ENCODE measurements around the gene CAMK2D.
A peak's percentile ranks its signal among the peaks of the same experiment; 100 is the strongest.

CAMK2D gene

GRCh38 chr4:113513382-113513781 is 248.2 kb downstream of the CAMK2D start:
- Mint-ChIP-seq H3K9me3 (no peaks in the 10 kb centered on the region), H3K27me3 (no peaks in the 10 kb centered on the region), H3K4me1 (no peaks in the 10 kb centered on the region), H3K36me3 (peaks cover 29% of the 10 kb centered on the region), H3K4me3 (no peak overlapping the region), H3K27ac (no peak overlapping the region)
- CTCF ChIA-PET: no interaction called here
- DNase-seq: no peak

GRCh38 chr4:113512880-113513279 is 248.7 kb downstream of the CAMK2D start:
- Mint-ChIP-seq H3K4me3 (no peak overlapping the region), H3K27ac (no peak overlapping the region), H3K36me3 (peaks cover 33% of the 10 kb centered on the region), H3K27me3 (no peaks in the 10 kb centered on the region), H3K9me3 (no peaks in the 10 kb centered on the region), H3K4me1 (no peaks in the 10 kb centered on the region)
- CTCF ChIA-PET: no interaction called here
- DNase-seq: no peak

- Mint-ChIP-seq H3K4me1 (no peaks in the 10 kb centered on the region), H3K9me3 (no peaks in the 10 kb centered on the region), H3K36me3 (peaks cover 34% of the 10 kb centered on the region), H3K27ac (peak overlapping the region; percentile 26), H3K4me3 (no peak overlapping the region), H3K27me3 (no peaks in the 10 kb centered on the region)
- CTCF ChIA-PET: no interaction called here
- no peak for DNase-seq
Observed at GRCh38 chr4:113511944-113512343, 249.6 kb downstream of the CAMK2D start.

GRCh38 chr4:113509851-113510250 is 251.7 kb downstream of the CAMK2D start:
- Mint-ChIP-seq H3K9me3 (no peaks in the 10 kb centered on the region), H3K36me3 (peaks cover 40% of the 10 kb centered on the region), H3K4me3 (no peak overlapping the region), H3K27me3 (no peaks in the 10 kb centered on the region), H3K27ac (no peak overlapping the region), H3K4me1 (no peaks in the 10 kb centered on the region)
- no peak for DNase-seq
- CTCF ChIA-PET: no interaction called here

- Mint-ChIP-seq H3K4me3 (no peak overlapping the region), H3K27me3 (no peaks in the 10 kb centered on the region), H3K9me3 (no peaks in the 10 kb centered on the region), H3K4me1 (no peaks in the 10 kb centered on the region), H3K36me3 (peaks cover 30% of the 10 kb centered on the region), H3K27ac (no peak overlapping the region)
- CTCF ChIA-PET: no interaction called here
- no peak for DNase-seq
Observed at GRCh38 chr4:113505044-113505443, 256.5 kb downstream of the CAMK2D start.

- no peaks in the 10 kb centered on the region for H3K9me3 Mint-ChIP-seq
Observed at GRCh38 chr4:113504422-113504821, 257.1 kb downstream of the CAMK2D start.

GRCh38 chr4:113503691-113504090 is 257.8 kb downstream of the CAMK2D start:
- Mint-ChIP-seq H3K27ac (no peak overlapping the region), H3K9me3 (no peaks in the 10 kb centered on the region), H3K4me3 (no peak overlapping the region), H3K4me1 (no peaks in the 10 kb centered on the region), H3K27me3 (no peaks in the 10 kb centered on the region), H3K36me3 (peaks cover 34% of the 10 kb centered on the region)
- CTCF ChIA-PET: no interaction called here
- no peak for DNase-seq

More at GRCh38 chr4:113504422-113504821, 257.1 kb downstream of the CAMK2D start:
- Mint-ChIP-seq H3K36me3 (peaks cover 34% of the 10 kb centered on the region), H3K4me3 (no peak overlapping the region), H3K27ac (no peak overlapping the region), H3K27me3 (no peaks in the 10 kb centered on the region), H3K4me1 (no peaks in the 10 kb centered on the region)
- CTCF ChIA-PET: no interaction called here
- DNase-seq: no peak

GRCh38 chr4:113502906-113503305 is 258.6 kb downstream of the CAMK2D start:
- H3K27ac Mint-ChIP-seq: no peak overlapping the region
- H3K27me3 Mint-ChIP-seq: no peaks in the 10 kb centered on the region
- H3K4me3 Mint-ChIP-seq: no peak overlapping the region
- no peak for DNase-seq
- CTCF ChIA-PET: no interaction called here
- no peaks in the 10 kb centered on the region for H3K4me1 Mint-ChIP-seq
- H3K36me3 Mint-ChIP-seq: peaks cover 29% of the 10 kb centered on the region
- no peaks in the 10 kb centered on the region for H3K9me3 Mint-ChIP-seq

GRCh38 chr4:113502476-113502875 is 259.1 kb downstream of the CAMK2D start:
- no peak for DNase-seq
- Mint-ChIP-seq H3K4me1 (no peaks in the 10 kb centered on the region), H3K27me3 (no peaks in the 10 kb centered on the region), H3K27ac (no peak overlapping the region), H3K36me3 (peaks cover 30% of the 10 kb centered on the region), H3K9me3 (no peaks in the 10 kb centered on the region), H3K4me3 (no peak overlapping the region)
- CTCF ChIA-PET: no interaction called here

GRCh38 chr4:113500424-113500823 is 261.1 kb downstream of the CAMK2D start:
- peaks cover 41% of the 10 kb centered on the region for H3K36me3 Mint-ChIP-seq
- CTCF ChIA-PET: no interaction called here

GRCh38 chr4:113499696-113500095 is 261.8 kb downstream of the CAMK2D start:
- no peak for DNase-seq
- Mint-ChIP-seq H3K9me3 (peaks cover 11% of the 10 kb centered on the region), H3K36me3 (peaks cover 42% of the 10 kb centered on the region), H3K27ac (no peak overlapping the region), H3K4me1 (no peaks in the 10 kb centered on the region), H3K27me3 (no peaks in the 10 kb centered on the region), H3K4me3 (no peak overlapping the region)
- CTCF ChIA-PET: no interaction called here

More at GRCh38 chr4:113500424-113500823, 261.1 kb downstream of the CAMK2D start:
- no peak for DNase-seq
- H3K27ac Mint-ChIP-seq: no peak overlapping the region
- H3K9me3 Mint-ChIP-seq: peaks cover 5% of the 10 kb centered on the region
- H3K4me1 Mint-ChIP-seq: no peaks in the 10 kb centered on the region
- H3K4me3 Mint-ChIP-seq: no peak overlapping the region
- no peaks in the 10 kb centered on the region for H3K27me3 Mint-ChIP-seq

- Mint-ChIP-seq H3K27ac (no peak overlapping the region), H3K36me3 (peaks cover 38% of the 10 kb centered on the region), H3K4me1 (no peaks in the 10 kb centered on the region), H3K4me3 (no peak overlapping the region), H3K9me3 (peaks cover 11% of the 10 kb centered on the region), H3K27me3 (no peaks in the 10 kb centered on the region)
- CTCF ChIA-PET: interaction anchor here (0.7 kb wide), 1 partner anchor 229 kb away, joined by 3 read pairs; no protein-coding TSS in a partner anchor
- DNase-seq: no peak
Observed at GRCh38 chr4:113499166-113499565, 262.4 kb downstream of the CAMK2D start.

- no peak overlapping the region for H3K27ac Mint-ChIP-seq
- H3K4me3 Mint-ChIP-seq: no peak overlapping the region
- CTCF ChIA-PET: interaction anchor here (0.6 kb wide), 1 partner anchor 662 kb away, joined by 3 read pairs; no protein-coding TSS in a partner anchor
- peaks cover 35% of the 10 kb centered on the region for H3K36me3 Mint-ChIP-seq
- no peaks in the 10 kb centered on the region for H3K4me1 Mint-ChIP-seq
- no peaks in the 10 kb centered on the region for H3K27me3 Mint-ChIP-seq
- DNase-seq: no peak
- H3K9me3 Mint-ChIP-seq: peaks cover 11% of the 10 kb centered on the region
Observed at GRCh38 chr4:113497154-113497884, 264.2 kb downstream of the CAMK2D start.

GRCh38 chr4:113496698-113497097 is 264.8 kb downstream of the CAMK2D start:
- H3K4me1 Mint-ChIP-seq: no peaks in the 10 kb centered on the region
- peaks cover 11% of the 10 kb centered on the region for H3K9me3 Mint-ChIP-seq
- no peak for DNase-seq
- H3K27ac Mint-ChIP-seq: no peak overlapping the region
- no peak overlapping the region for H3K4me3 Mint-ChIP-seq
- H3K27me3 Mint-ChIP-seq: no peaks in the 10 kb centered on the region
- CTCF ChIA-PET: interaction anchor here (0.6 kb wide), 1 partner anchor 663 kb away, joined by 3 read pairs; no protein-coding TSS in a partner anchor
- H3K36me3 Mint-ChIP-seq: peaks cover 32% of the 10 kb centered on the region

GRCh38 chr4:113495790-113496189 is 265.7 kb downstream of the CAMK2D start:
- Mint-ChIP-seq H3K27ac (no peak overlapping the region), H3K4me3 (no peak overlapping the region), H3K4me1 (no peaks in the 10 kb centered on the region), H3K27me3 (no peaks in the 10 kb centered on the region), H3K36me3 (peaks cover 32% of the 10 kb centered on the region), H3K9me3 (peaks cover 11% of the 10 kb centered on the region)
- DNase-seq: no peak
- CTCF ChIA-PET: no interaction called here

Data from activated naive CD4-positive, alpha-beta T cell treated with anti-CD3 and anti-CD28 coated beads, Interleukin-2, amount 10 ng/mL, durations not matched to agents 7 days and 5 days (primary cell).